Epidermal melanocyte (primary cell): ENCODE results near the gene MOGAT3.
"Not testable (repeated sequence)": the region's sequence is repeated elsewhere in the genome, so short reads cannot be mapped to it uniquely, and the experiment has no call there.

ENCODE experiments used
- DNase-seq: peaks from one replicate; pipeline ENCODE4 v3.0.0; 2011; ENCODE audit warnings: low spot score; ENCODE audit not compliant: insufficient read length

The MOGAT3 gene

DNA sequence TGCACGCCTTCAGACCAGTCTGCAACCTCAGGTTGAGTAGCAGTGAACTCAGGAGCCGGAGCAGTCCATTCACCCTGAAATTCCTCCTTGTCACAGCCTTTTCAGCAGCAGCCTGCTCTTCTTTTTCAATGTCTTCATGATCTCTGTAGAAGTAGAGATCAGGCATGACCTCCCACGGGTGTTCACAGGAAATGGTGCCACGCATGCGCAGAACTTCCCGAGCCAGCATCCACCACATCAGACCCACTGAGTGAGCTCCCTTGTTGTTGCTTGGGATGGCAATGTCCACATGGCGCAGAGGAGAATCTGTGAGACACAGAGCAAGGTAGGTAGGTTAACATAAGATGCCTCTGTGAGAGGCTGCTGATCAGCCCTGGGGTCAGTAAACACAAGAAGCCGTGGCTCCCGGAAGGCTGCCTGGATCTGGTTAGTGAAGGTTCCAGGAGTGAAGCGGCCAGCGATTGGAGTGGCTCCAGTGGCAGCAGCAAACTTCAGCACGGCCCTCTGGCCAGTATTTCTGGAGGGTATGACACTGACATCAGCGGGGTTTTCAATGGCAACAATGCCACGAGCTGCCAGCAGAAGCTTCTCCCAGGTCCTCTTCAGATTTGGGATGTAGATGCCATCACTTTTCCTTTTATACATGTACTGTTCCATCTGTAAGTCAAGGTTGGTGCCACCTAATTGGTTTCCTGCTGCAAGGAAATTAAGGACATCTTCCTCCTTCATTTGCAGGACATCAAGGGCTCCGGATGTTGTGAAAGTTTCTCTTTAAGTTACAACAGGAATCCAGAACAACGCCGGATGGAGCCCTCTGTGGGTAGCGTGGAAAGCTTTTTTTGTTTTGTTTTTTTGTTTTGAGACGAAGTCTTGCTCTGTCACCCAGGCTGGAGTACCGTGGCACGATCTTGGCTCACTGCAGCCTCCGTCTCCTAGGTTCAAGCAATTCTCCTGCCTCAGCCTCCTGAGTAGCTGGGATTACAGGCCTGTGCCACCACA lies 3.2 kb upstream of the MOGAT3 start:
- DNase-seq = not testable (repeated sequence)

DNA sequence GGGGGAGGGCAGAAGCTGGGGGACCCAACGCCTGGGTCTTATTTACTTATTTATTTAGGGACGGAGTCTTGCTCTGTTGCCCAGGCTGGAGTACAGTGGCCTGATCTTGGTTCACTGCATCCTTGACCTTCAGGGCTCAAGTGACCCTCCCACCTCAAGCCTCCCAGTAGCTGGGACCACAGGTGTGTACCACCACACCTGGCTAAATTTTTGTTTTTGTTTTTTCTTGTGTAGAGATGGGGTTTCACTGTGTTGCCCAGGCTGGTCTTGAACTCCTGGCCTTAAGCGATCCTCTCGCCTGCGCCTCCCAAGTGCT lies 1.7 kb upstream of the MOGAT3 start:
- DNase-seq = no peak

DNA sequence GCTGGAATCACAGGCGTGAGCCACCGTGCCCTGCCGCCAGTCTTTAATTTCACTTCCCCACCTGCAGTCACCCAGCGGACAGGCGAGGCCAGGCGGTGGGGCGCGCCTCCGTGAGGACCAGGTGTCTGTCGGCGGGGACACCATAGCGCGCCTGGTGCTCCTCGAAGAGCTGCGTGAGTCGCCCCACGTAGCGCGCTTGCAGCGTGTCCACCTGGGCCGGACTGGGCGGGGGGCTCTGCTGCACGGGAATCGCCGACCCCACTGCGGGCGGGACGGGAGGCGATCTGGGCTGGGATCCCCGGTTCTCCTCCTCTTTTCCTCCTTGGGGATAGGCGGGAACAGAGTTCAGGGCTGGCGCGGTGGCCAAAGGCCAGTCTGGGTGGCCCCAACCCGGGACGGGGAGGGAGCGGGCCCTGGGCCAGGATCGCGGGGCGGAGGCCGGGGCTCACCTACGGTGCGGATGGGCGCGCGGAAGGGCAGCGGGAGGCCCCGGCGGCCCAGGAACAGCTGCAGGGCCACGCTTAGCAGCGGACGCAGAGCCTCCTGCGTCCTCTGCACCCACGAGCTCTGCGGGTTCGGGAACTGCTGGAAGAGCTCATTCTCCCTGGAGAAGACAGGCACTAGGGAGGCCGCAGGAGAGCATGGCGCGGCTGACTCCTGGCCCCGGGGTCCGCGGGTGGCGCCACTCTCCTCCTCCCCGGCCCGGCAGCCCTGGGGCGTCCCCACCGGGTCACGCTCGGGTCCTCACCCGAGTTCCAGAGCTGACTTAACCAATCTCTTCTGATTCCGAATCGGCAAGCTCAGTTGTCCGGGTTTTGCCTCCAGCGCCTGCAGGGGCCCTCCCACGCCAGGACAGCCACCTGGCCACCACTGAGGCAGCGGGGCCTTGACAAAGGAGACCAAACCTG lies 1.1 kb upstream of the MOGAT3 start:
- DNase-seq = no peak

DNA sequence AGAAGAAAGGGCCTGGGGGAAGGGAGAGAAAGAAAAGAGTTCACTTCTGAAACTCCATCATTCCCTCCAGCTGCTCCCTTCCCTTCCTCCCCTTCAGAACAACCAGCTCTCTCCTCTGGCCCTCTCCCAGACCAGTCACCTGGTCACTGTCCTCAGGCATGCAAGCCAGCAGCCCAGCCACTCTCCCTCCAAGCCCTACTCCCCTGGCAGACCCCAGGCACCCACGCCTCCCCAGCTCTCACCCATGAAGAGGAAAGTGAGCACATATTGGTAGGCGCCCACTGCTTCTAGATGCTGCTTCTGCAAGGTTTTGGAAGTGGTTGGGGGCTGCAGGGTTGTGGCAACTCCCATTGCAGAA lies 353 bp downstream of the MOGAT3 start:
- no peak for DNase-seq

DNA sequence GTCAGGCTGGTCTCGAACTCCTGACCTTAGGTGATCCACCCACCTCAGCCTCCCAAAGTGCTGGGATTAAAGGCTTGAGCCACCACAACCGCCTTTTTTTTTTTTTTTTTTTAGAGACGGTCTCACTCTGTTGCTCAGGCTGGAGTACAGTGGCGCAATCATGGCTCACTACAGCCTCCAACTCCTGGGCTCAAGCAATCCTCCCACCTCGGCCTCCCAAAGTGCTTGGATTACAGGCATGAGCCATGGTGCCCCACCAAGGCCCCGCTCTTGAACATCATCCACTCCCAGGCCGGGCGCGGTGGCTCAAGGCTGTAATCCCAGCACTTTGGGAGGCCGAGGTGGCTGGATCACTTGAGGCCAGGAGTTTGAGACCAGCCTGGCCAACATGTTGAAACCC lies 1.3 kb downstream of the MOGAT3 start:
- not testable (repeated sequence) for DNase-seq

DNA sequence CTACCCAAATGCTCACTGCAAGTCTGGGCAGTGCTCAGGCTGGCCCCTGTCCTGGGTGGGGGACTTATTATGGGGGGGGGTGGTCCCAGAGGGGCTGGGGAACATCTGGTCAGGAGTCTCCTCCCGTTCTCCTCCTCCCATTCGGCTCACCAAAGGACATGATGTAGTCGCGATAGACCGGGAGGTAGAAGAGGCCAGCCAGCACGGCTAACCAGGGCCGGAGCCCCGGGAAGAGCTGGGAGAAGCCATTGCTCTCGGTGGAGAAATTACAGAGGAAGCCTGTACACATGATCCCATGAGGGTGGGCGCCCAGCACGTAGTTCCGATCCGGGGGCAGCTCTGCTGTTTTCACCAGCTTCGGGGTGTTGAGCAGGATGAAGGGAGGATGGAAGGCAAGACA lies 2.4 kb downstream of the MOGAT3 start:
- no peak for DNase-seq

DNA sequence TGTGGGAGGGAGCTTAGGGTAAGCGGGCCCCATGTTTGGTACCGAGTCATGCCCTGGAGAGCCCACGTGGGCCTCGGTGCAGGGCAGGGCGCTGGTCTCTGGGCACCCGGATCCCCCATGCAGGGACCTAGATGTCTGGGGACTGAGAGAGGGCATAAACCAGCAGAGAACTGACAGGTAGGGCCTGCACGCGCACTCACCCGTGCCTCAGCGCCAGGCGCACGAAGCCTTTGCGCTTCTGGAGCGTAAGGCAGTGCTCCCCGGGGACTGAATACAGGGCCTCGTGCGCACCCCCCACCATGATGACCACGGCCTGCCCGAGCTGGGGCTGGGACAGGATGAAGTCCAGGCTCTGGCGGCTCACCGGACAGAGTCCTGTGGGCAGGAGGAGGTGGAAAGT lies 2.8 kb downstream of the MOGAT3 start:
- no peak for DNase-seq

DNA sequence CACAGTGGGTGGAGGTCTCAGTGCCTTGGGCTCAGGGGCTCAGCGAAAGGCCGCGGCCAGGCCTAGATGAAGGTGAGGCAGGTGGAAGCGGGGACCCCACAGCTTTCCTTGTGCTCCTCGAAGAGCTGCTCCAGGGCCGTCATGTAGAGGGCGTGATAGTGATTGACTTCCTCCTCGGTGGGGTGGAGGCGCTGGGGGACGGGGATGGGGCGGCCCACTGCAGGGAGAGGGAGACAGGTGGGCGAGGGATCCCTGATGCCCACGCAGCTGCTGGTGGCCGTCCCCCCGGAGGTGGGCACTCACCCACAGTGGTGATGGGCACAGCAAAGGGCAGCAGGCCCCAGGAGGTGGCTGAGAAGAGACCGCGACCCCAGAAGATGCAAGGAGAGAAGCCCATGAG lies 5.0 kb downstream of the MOGAT3 start:
- DNase-seq = no peak

DNA sequence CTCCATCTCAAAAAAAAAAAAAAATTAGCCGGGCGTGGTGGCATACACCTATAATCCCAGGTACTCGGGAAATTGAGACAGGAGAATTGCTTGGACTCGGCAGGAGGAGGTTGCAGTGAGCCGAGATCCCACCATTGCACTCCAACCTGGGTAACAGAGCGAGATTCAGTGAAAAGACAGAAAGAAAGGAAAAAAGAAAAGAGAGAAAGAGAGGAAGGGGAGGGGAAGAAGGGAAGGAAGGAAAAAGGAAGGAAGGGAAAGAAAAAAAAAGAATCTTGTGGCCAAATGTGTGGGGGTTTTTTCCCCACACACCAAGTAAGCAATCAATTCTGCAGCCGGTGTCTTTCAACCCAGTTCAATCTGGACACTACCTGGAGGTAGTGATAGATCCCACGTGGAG lies 11.7 kb downstream of the MOGAT3 start:
- DNase-seq = no peak

DNA sequence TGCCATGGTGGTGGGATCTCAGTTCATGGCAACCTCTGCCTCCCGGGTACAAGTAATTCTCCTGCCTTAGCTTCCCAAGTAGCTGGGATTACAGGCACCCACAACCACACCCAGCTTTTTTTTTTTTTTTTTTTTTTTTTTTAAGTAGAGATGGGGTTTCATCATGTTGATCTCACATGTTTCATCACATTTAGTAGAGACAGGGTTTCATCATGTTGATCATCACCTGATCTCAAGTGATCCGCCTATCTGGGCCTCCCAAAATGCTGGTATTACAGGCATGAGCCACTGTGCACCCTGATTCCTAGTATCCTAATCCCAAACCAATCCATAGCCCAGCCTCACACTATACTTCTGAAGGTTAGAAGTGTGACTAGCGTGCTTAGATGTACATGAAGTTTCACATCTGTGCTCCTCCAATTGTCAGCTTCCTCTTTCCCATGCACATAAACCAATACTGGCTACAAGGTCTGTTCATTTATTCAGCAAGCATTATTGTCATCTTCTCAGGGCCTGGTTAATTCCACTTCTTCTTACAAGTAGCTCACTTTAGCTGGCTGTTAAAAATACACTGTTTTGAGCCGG lies 13.9 kb downstream of the MOGAT3 start:
- no peak for DNase-seq

DNA sequence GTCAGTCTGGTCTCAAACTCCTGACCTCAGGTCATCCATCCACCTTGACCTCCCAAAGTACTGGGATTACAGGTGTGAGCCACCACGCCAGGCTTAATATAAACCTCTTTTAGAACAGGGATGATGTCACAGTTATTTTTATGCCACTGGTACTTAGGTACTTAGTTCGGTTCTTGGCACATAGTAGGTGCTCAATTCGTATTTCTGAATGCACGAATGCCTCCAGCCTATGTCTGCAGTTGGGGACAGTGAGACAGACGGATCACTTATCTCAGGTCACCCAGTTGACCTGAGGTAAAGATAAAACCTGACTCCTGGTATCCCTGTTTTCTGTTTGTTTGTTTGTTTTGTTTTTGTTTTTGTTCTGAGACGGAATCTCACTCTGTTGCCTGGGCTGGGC lies 14.6 kb downstream of the MOGAT3 start:
- DNase-seq = no peak

DNA sequence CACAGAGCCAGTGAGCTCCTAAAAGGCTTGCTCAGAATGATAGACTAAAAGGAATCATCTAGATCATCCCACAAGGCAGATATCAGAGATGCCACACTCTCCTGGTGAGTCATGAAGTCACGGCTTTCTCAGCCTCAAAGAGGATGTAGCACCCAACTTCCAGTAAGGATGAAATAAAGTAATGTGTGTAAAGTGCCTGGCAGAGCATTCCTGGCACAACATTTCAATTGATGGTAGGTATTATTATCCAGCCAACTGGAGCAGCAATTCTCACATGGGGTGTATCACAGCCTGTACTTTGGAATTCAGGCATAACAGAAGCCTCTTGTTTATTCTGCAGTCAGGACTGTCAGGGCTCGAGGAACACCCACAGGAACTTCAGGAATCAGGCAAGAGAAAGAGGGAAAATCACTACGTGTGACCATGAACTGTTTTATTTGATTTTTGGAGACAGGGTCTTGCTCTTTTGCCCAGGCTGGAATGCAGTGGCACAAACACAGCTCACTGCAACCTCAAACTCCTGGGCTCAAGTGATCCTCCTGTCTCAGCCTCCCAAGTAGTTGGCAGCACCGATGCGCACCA lies 15.5 kb downstream of the MOGAT3 start:
- no peak for DNase-seq

DNA sequence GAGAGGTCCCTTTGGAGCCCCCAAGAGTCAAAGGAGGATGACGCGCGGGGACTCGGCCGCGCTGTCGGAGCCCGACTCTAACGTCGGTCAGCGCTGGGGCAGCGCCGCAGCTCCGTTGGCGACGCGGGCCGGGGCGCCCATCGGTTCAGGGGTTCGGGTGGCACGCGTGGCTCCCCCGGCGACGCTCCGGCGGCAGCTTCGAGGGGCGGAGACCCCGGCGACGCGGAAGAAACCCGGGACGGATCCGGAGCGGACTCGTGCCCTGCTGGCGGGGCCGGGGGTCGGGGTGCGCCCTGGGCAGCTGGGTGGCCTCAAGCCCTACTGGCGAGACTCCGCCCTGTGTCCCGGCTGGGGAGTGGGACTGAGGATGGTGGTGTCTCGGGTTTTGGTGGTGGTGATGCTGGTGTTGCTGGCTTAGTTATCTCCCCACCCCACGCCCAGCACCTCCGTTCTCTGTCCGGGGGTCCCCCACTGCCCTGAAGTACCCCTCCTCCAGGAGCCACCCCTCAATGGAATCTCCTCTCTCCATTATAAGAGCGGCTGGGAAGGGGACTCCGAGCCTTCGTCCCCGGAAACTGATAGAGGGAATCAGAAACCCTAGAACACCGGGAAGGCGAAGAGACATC lies 20.6 kb downstream of the MOGAT3 start, which contains the start of gene NAT16:
Gene NAT16, minus strand, starts transcription at position 164 of the 626 bp plus-strand sequence. CDS start 5,486 bp downstream, outside the sequence.
- no peak for DNase-seq

DNA sequence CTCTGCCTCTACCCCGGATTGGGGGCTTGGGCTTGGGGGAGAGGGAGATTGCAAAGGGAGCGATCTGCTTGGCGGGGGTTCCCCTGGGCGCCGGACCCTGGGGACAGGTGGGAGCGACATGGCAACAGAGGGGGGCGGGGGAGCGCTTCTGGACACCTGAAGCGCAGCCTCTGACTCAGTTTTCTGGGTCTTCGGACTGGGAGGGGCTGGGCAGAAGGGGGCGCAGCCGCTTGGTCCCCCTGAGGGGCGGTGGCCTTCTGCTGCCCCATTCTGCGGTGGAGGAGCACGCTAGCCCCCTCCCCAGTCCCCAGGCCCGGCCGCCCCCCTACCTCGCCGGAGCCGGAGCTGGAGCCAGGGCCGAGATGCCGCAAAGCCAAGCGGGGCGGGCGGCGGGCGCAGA lies 21.1 kb downstream of the MOGAT3 start:
- no peak for DNase-seq

DNA sequence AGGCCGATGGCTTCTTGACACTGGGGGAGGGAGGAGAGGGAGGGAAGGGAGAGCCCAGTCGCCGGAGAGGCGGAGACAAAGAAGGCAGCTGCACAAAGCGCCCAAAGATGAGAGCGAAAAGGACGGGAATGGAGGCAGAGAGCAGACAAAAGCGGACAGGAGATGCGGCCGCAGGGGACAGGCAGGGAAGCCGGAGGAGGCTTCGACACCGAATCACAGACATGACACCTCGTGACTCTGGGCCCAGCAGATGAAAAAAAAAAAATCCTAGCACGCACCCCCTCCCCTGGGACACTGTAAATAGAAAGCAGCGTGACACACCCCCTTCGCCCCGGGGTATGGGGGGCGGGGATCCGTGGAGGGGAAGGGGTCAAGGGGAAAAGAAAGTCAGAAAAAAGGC lies 21.7 kb downstream of the MOGAT3 start:
- DNase-seq = no peak

DNA sequence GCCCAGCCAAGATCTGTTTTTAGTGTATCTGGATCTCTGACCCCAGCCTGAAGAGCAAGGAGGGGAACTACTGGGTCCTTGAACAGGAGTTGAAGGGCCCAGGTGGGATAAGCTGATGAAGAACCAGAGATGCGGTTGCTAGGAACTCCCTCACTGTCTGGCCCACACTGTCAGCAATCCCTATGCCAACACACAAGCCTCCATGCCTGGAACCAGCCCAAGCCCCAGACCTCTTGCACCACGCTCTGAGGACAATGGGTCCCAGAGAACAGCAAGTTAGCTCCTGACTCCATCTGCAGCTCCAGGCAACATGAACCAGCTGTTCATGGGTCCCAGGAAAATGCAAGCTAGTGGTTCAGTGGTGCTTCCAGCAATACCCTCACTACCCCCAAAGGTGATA lies 23.2 kb downstream of the MOGAT3 start:
- DNase-seq = no peak

DNA sequence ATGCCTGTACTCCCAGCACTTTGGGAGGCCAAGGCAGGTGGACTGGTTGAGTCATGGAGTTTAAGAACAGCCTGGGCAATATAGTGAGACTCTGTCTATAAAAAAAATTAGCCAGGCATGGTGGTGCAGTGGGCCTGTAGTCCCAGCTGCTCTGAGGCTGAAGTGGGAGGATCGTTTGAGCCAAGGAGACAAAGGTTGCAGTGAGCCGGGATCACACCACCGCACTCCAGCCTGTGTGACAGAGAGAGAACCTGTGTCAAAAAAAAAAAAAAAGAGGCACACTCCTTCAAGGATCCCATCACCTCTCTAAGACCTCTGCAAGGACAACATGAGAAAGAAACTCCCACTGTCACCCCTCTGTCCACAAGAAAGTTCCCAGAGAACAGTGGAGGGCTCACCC lies 25.2 kb downstream of the MOGAT3 start:
- no peak for DNase-seq

DNA sequence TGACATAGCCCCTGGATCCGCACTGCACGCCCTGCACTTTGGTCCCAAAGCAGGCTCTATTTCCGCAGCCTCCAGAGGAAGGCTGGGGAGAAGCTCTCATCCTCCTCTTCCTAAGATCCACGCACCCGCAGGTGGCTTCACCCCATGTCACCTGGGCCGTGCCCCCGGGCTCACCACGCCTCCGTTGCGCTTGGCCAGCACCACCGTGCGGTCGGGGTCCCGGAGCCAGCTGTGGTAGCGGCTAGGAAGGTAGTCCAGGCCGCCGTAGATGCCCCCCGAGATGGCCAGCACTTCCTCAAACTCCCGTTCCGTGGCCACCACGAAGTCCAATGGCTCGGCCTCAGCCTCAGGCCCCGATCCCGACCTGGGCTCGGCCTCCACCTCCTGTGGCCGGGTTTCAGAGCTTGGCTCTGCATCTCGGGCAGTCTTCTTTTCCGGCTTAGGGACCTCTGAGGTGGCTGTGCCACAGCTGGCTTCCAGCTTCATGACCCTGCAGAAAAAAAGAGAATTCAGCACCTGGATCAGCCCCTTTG lies 26.4 kb downstream of the MOGAT3 start:
- no peak for DNase-seq

DNA sequence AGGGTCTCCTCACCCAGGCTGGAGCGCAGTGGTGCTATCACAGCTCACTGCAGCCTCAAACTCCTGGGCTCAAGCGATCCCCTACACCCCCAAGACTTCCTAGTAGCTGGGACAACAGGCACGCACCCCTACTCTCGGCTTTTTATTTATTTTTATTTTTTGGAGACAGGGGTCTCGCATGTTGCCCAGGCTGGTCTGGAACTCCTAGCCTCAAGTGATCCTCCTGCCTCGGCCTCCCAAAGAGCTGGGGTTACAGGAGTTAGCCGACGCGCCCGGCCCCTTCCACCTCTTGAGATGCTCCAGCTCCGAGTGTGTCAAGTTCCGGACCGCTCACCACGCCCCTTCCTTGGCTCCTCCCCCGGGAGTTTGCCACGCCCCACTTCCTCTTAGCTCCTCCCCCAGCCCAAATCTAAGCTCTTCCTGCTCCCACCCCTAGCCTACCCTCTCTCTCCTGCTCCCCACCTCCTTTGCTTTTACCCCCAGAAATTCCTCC lies 27.0 kb downstream of the MOGAT3 start:
- no peak for DNase-seq

DNA sequence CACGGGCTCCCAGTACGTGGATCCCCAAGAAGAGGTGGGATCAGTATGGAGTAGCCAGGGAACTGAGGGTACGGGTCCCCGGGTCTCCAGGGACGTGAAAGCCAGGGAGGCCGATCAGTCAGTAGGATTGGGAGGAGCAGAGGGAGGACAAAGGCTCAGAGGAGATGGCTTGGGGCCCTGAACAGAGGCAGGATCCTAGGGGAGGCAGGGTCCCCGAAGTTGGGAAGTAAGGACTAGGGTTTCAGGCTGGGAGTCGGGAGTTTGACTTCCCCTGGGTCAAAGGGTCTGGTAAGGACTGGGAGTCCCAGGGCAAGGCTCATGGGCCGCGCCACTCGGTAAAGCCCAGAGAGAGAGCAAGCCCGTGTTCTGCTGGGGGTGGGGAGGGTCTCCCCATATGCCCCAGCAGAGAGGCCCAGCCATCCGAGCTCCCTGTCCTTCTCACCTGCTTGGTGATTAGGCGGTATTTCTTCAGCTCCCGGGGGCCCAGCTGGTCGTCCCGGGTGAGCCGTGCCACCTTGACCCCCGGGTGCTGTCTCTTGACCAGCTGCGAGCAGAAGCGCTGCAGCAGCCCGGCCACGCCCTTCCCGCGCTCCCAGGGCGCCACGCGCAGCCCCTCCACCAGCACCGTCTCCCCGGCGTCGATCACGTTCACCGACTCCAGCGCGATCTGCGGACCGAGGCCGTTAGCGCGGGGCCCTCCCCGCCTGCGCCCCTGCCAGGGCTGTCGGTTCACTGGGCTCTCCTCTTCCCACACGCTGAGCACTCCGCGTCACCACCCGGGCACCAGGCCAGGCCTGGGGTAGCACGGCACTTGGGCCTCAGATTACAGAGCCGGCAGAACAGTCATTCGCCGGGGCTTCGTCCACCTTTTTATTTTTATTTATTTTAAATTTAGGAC lies 27.7 kb downstream of the MOGAT3 start:
- no peak for DNase-seq
